Measurements from ENCODE around the gene SRCAP. TPM values are rescaled to one million over a fixed set of nuclear protein-coding genes. Genes with fewer than 3 reads are reported as not detected.

SRCAP gene
- total and polyA plus RNA-seq, 9 donors: 7.9 to 28.3 (median 21.2) TPM

- no peak overlapping the region for H3K27ac ChIP-seq (ENCODE audit: low read length)
- H3K36me3 ChIP-seq (ENCODE audit: control insufficient read depth, insufficient read depth, low read length): peaks cover 60% of the 10 kb centered on the region
- no peaks in the 10 kb centered on the region for H3K27me3 ChIP-seq (ENCODE audit: control insufficient read depth, insufficient read depth, low read length)
- DNase-seq: no peak
- 95% methylated on average over 57 of the region's 63 CpGs for WGBS (ENCODE audit: insufficient coverage)
- no peaks in the 10 kb centered on the region for H3K9me3 ChIP-seq (replicated peaks; ENCODE audit: control insufficient read depth, low read depth, low read length)
- no peak overlapping the region for H3K4me3 ChIP-seq (ENCODE audit: low read length)
- H3K4me1 ChIP-seq (ENCODE audit: control insufficient read depth, insufficient read depth, low read length): peaks cover 38% of the 10 kb centered on the region
Observed at GRCh38 chr16:30782486-30783279, 83.7 kb downstream of the SRCAP start.

- Histone ChIP-seq H3K27me3 (ENCODE audit: control insufficient read depth, insufficient read depth, low read length) (no peaks in the 10 kb centered on the region), H3K36me3 (ENCODE audit: control insufficient read depth, insufficient read depth, low read length) (peaks cover 56% of the 10 kb centered on the region), H3K9me3 (replicated peaks; ENCODE audit: control insufficient read depth, low read depth, low read length) (no peaks in the 10 kb centered on the region), H3K27ac (ENCODE audit: low read length) (no peak overlapping the region), H3K4me3 (ENCODE audit: low read length) (no peak overlapping the region), H3K4me1 (ENCODE audit: control insufficient read depth, insufficient read depth, low read length) (peaks cover 33% of the 10 kb centered on the region)
- WGBS (ENCODE audit: insufficient coverage): 92% methylated on average over 48 of the region's 57 CpGs
- DNase-seq: peak; percentile 4
Observed at GRCh38 chr16:30783280-30784109, 84.5 kb downstream of the SRCAP start.

- 81% methylated on average over 17 of the region's 18 CpGs for WGBS (ENCODE audit: insufficient coverage)
- DNase-seq: peak; percentile 4
- H3K36me3 ChIP-seq (ENCODE audit: control insufficient read depth, insufficient read depth, low read length): peaks cover 52% of the 10 kb centered on the region
- no peaks in the 10 kb centered on the region for H3K27me3 ChIP-seq (ENCODE audit: control insufficient read depth, insufficient read depth, low read length)
- H3K4me1 ChIP-seq (ENCODE audit: control insufficient read depth, insufficient read depth, low read length): peaks cover 26% of the 10 kb centered on the region
- no peak overlapping the region for H3K27ac ChIP-seq (ENCODE audit: low read length)
- H3K4me3 ChIP-seq (ENCODE audit: low read length): no peak overlapping the region
- H3K9me3 ChIP-seq (replicated peaks; ENCODE audit: control insufficient read depth, low read depth, low read length): no peaks in the 10 kb centered on the region
Observed at GRCh38 chr16:30784215-30784614, 85.2 kb downstream of the SRCAP start.

GRCh38 chr16:30785126-30786106 is 86.4 kb downstream of the SRCAP start:
- peaks cover 40% of the 10 kb centered on the region for H3K36me3 ChIP-seq (ENCODE audit: control insufficient read depth, insufficient read depth, low read length)
- H3K9me3 ChIP-seq (replicated peaks; ENCODE audit: control insufficient read depth, low read depth, low read length): no peaks in the 10 kb centered on the region
- no peaks in the 10 kb centered on the region for H3K27me3 ChIP-seq (ENCODE audit: control insufficient read depth, insufficient read depth, low read length)
- peak; percentile 25 for DNase-seq
- peak overlapping the region; percentile 99 for H3K4me3 ChIP-seq (ENCODE audit: low read length)
- H3K4me1 ChIP-seq (ENCODE audit: control insufficient read depth, insufficient read depth, low read length): peaks cover 23% of the 10 kb centered on the region
- 68% methylated on average over 2 of the region's 7 CpGs for WGBS (ENCODE audit: insufficient coverage)
- H3K27ac ChIP-seq (ENCODE audit: low read length): peak overlapping the region; percentile 74

- no peaks in the 10 kb centered on the region for H3K27me3 ChIP-seq (ENCODE audit: control insufficient read depth, insufficient read depth, low read length)
- peak; percentile 51 for DNase-seq
- H3K4me1 ChIP-seq (ENCODE audit: control insufficient read depth, insufficient read depth, low read length): peaks cover 23% of the 10 kb centered on the region
- H3K4me3 ChIP-seq (ENCODE audit: low read length): peak overlapping the region; percentile 99
- H3K27ac ChIP-seq (ENCODE audit: low read length): peak overlapping the region; percentile 87
- peaks cover 37% of the 10 kb centered on the region for H3K36me3 ChIP-seq (ENCODE audit: control insufficient read depth, insufficient read depth, low read length)
- no peaks in the 10 kb centered on the region for H3K9me3 ChIP-seq (replicated peaks; ENCODE audit: control insufficient read depth, low read depth, low read length)
- WGBS (ENCODE audit: insufficient coverage): under 1% methylated on average over 35 of the region's 57 CpGs
Observed at GRCh38 chr16:30786115-30786935, 87.4 kb downstream of the SRCAP start.

GRCh38 chr16:30786936-30787612 is 88.1 kb downstream of the SRCAP start, which contains the start of gene ZNF629:
ZNF629 (minus strand) TSS chr16:30787205; CDS start chr16:30784482, 2,723 bp downstream.
- Histone ChIP-seq H3K36me3 (ENCODE audit: control insufficient read depth, insufficient read depth, low read length) (peaks cover 30% of the 10 kb centered on the region), H3K9me3 (replicated peaks; ENCODE audit: control insufficient read depth, low read depth, low read length) (no peaks in the 10 kb centered on the region), H3K27ac (ENCODE audit: low read length) (peak within 1 kb of the TSS; percentile 87), H3K4me1 (ENCODE audit: control insufficient read depth, insufficient read depth, low read length) (peaks cover 23% of the 10 kb centered on the region), H3K27me3 (ENCODE audit: control insufficient read depth, insufficient read depth, low read length) (no peaks in the 10 kb centered on the region), H3K4me3 (ENCODE audit: low read length) (peak within 1 kb of the TSS; percentile 99)
- WGBS (ENCODE audit: insufficient coverage): under 1% methylated on average over 25 of the region's 37 CpGs
- peak; percentile 92 for DNase-seq

- Histone ChIP-seq H3K36me3 (ENCODE audit: control insufficient read depth, insufficient read depth, low read length) (peaks cover 22% of the 10 kb centered on the region), H3K9me3 (replicated peaks; ENCODE audit: control insufficient read depth, low read depth, low read length) (no peaks in the 10 kb centered on the region)
- 47% methylated on average over 6 of the region's 11 CpGs for WGBS (ENCODE audit: insufficient coverage)
Observed at GRCh38 chr16:30787613-30788378, 88.8 kb downstream of the SRCAP start.

More at GRCh38 chr16:30787613-30788378, 88.8 kb downstream of the SRCAP start:
- peak overlapping the region; percentile 99 for H3K4me3 ChIP-seq (ENCODE audit: low read length)
- H3K27ac ChIP-seq (ENCODE audit: low read length): peak overlapping the region; percentile 87
- no peaks in the 10 kb centered on the region for H3K27me3 ChIP-seq (ENCODE audit: control insufficient read depth, insufficient read depth, low read length)
- peaks cover 23% of the 10 kb centered on the region for H3K4me1 ChIP-seq (ENCODE audit: control insufficient read depth, insufficient read depth, low read length)
- peak; percentile 13 for DNase-seq
